DND-41 (cell line): ENCODE measurements around the gene ZNF689.

Experiments
- ATAC-seq: fragments of 200-7000 bp; cut with Tn5 transposase; 3 replicates; pipeline ENCODE4 v1.9.1; 2021; ENCODE audit warnings: low read depth; ENCODE audit not compliant: insufficient read depth
- DNase-seq: peaks from one replicate; pipeline ENCODE4 v3.0.0-alpha.2; 2020
- H2AFZ ChIP-seq: 2 replicates; pipeline ENCODE4 v1.6.0; 2012; ENCODE audit warnings: low read depth, low read length
- H3K27ac ChIP-seq: 2 replicates; pipeline ENCODE4 v1.5.1; 2012; ENCODE audit warnings: low read length, inconsistent platforms
- H3K27me3 ChIP-seq: fragments of 200-600 bp; sonication (generic); 2 replicates; pipeline ENCODE4 v1.6.0; 2012; ENCODE audit warnings: low read length, mild to moderate bottlenecking, inconsistent platforms; ENCODE audit not compliant: insufficient read depth, poor library complexity
- H3K36me3 ChIP-seq: 2 replicates; pipeline ENCODE4 v1.5.1; 2012; ENCODE audit warnings: low read length, inconsistent platforms; ENCODE audit not compliant: insufficient read depth
- H3K4me1 ChIP-seq: 2 replicates; pipeline ENCODE4 v1.5.1; 2012; ENCODE audit warnings: mild to moderate bottlenecking, low read length; ENCODE audit not compliant: insufficient read depth
- H3K4me2 ChIP-seq: 2 replicates; pipeline ENCODE4 v1.6.0; 2012; ENCODE audit warnings: mild to moderate bottlenecking, moderate library complexity, low read length, inconsistent platforms; ENCODE audit not compliant: insufficient read depth
- H3K4me3 ChIP-seq, 2 experiments: fragments of 200-600 bp in 1 of 2; shearing (Covaris generic) in 1 of 2; 2 replicates each; pipeline ENCODE4 v1.5.1; 2012 to 2016; ENCODE audit warnings: inconsistent platforms in 2 of 2, low read length in 2 of 2, mild to moderate bottlenecking in 2 of 2, low read depth in 1 of 2, moderate library complexity in 1 of 2
- H3K79me2 ChIP-seq: 2 replicates; pipeline ENCODE4 v1.6.0; 2012; ENCODE audit warnings: low read length, inconsistent platforms; ENCODE audit not compliant: insufficient read depth
- H3K9ac ChIP-seq: 2 replicates; pipeline ENCODE4 v1.6.0; 2012; ENCODE audit warnings: low read depth, mild to moderate bottlenecking, inconsistent platforms, low read length, moderate library complexity
- H3K9me3 ChIP-seq: 2 replicates; pipeline ENCODE4 v1.5.1; 2012; ENCODE audit warnings: low read length, moderate library complexity, mild to moderate bottlenecking, inconsistent platforms; ENCODE audit not compliant: insufficient read depth, severe bottlenecking
- H4K20me1 ChIP-seq: 2 replicates; pipeline ENCODE4 v1.6.0; 2012; ENCODE audit warnings: low read length; ENCODE audit not compliant: insufficient read depth
- CTCF ChIP-seq: IDR thresholded peaks from 2 replicates; pipeline ENCODE4 v1.5.1; 2012; ENCODE audit warnings: borderline replicate concordance, low read length, moderate library complexity, mild to moderate bottlenecking; ENCODE audit not compliant: poor library complexity, severe bottlenecking; ENCODE audit errors: extremely low read depth
- EZH2 ChIP-seq: IDR thresholded peaks from 3 replicates; pipeline ENCODE4 v1.6.1; 2012; ENCODE audit warnings: borderline replicate concordance, low read depth, mild to moderate bottlenecking, moderate library complexity, low read length, inconsistent platforms; ENCODE audit not compliant: severe bottlenecking

ZNF689 gene

GRCh38 chr16:30654856-30655255 lies 44.7 kb upstream of the ZNF689 start:
- Histone ChIP-seq H3K79me2 (peaks cover 29% of the 10 kb centered on the region), H3K4me1 (peaks cover 45% of the 10 kb centered on the region), H3K4me3 (no peak overlapping the region), H3K9ac (no peak overlapping the region), H3K9me3 (no peaks in the 10 kb centered on the region), H3K27me3 (no peaks in the 10 kb centered on the region), H3K27ac (no peak overlapping the region), H2AFZ (no peak overlapping the region), H3K4me2 (no peak overlapping the region), H3K36me3 (peaks cover 48% of the 10 kb centered on the region), H4K20me1 (peaks cover 2% of the 10 kb centered on the region)
- ATAC-seq (no peak), DNase-seq (no peak)
- TF ChIP-seq CTCF (no peak), EZH2 (no peak)

GRCh38 chr16:30652718-30653117 lies 42.5 kb upstream of the ZNF689 start:
- Histone ChIP-seq H3K4me2 (0 out of 2 replicates have a peak overlapping the region, but pooled peaks have one; percentile 88), H3K27me3 (no peaks in the 10 kb centered on the region), H2AFZ (no peak overlapping the region), H3K27ac (no peak overlapping the region), H3K9me3 (no peaks in the 10 kb centered on the region), H3K36me3 (peaks cover 45% of the 10 kb centered on the region), H4K20me1 (no peaks in the 10 kb centered on the region), H3K4me1 (peaks cover 50% of the 10 kb centered on the region), H3K9ac (peak overlapping the region; percentile 88; the same call in 1 of the 2 replicates), H3K79me2 (peaks cover 19% of the 10 kb centered on the region), H3K4me3 (no peak overlapping the region)
- TF ChIP-seq CTCF, result no peak
- no peak for TF ChIP-seq EZH2
- ATAC-seq (no peak), DNase-seq (no peak)

- Histone ChIP-seq H3K27me3 (no peaks in the 10 kb centered on the region), H3K36me3 (peaks cover 45% of the 10 kb centered on the region), H3K9ac (peak overlapping the region; percentile 88), H3K4me2 (peak overlapping the region; percentile 88), H3K79me2 (peaks cover 19% of the 10 kb centered on the region), H3K9me3 (no peaks in the 10 kb centered on the region), H2AFZ (no peak overlapping the region), H3K27ac (peak overlapping the region; percentile 42), H4K20me1 (no peaks in the 10 kb centered on the region), H3K4me1 (peaks cover 43% of the 10 kb centered on the region), H3K4me3 (peak overlapping the region in 1 of 2 experiments; percentile 91; a peak in 3 of 4 replicates)
- ATAC-seq (no peak), DNase-seq (no peak)
- TF ChIP-seq EZH2, result no peak
- no peak for TF ChIP-seq CTCF
Measured at GRCh38 chr16:30652005-30652296, 41.8 kb upstream of the ZNF689 start.
